DOHH2 (cell line): ENCODE measurements around the gene EIF3K.
"Not testable (repeated sequence)": the region's sequence is repeated elsewhere in the genome, so short reads cannot be mapped to it uniquely, and the experiment has no call there.

Experiments used
- EZH2phosphoT487 ChIP-seq: fragments of 200-600 bp; sonication (generic); IDR thresholded peaks from 2 replicates; pipeline ENCODE4 v1.6.1; 2017; ENCODE audit warnings: borderline replicate concordance, mild to moderate bottlenecking, antibody characterized with exemption, low read length, moderate library complexity, mixed read lengths
- TF ChIP-seq, protein P1 (sequence below): fragments of 200-600 bp; sonication (generic); IDR thresholded peaks from one replicate; pipeline ENCODE4 v1.5.1; 2014; ENCODE audit warnings: antibody characterized with exemption, mild to moderate bottlenecking, low read depth, low read length; ENCODE audit not compliant: poor library complexity, severe bottlenecking

DNA sequence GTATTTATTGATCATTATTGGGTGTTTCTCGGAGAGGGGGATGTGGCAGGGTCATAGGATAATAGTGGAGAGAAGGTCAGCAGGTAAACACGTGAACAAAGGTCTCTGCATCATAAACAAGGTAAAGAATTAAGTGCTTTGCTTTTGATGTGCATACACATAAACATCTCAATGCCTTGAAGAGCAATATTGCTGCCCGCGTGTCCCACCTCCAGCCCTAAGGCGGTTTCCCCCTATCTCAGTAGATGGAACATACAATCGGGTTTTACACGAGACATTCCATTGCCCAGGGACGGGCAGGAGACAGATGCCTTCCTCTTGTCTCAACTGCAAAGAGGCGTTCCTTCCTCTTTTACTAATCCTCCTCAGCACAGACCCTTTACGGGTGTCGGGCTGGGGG lies 12.3 kb downstream of the EIF3K start:
- TF ChIP-seq EZH2phosphoT487, result not testable (repeated sequence)
- TF ChIP-seq, protein P1, sequence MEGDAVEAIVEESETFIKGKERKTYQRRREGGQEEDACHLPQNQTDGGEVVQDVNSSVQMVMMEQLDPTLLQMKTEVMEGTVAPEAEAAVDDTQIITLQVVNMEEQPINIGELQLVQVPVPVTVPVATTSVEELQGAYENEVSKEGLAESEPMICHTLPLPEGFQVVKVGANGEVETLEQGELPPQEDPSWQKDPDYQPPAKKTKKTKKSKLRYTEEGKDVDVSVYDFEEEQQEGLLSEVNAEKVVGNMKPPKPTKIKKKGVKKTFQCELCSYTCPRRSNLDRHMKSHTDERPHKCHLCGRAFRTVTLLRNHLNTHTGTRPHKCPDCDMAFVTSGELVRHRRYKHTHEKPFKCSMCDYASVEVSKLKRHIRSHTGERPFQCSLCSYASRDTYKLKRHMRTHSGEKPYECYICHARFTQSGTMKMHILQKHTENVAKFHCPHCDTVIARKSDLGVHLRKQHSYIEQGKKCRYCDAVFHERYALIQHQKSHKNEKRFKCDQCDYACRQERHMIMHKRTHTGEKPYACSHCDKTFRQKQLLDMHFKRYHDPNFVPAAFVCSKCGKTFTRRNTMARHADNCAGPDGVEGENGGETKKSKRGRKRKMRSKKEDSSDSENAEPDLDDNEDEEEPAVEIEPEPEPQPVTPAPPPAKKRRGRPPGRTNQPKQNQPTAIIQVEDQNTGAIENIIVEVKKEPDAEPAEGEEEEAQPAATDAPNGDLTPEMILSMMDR, result not testable (repeated sequence)
